GM12873 (cell line): ENCODE data around the gene KRT83.

Experiments used
- TF ChIP-seq, protein P1 (sequence below): IDR thresholded peaks from 2 replicates; pipeline ENCODE4 v1.5.1; 2012; ENCODE audit warnings: low read depth, mild to moderate bottlenecking, moderate library complexity, low read length, control low read depth; ENCODE audit not compliant: insufficient read depth; ENCODE audit errors: missing control alignments

KRT83 gene

DNA sequence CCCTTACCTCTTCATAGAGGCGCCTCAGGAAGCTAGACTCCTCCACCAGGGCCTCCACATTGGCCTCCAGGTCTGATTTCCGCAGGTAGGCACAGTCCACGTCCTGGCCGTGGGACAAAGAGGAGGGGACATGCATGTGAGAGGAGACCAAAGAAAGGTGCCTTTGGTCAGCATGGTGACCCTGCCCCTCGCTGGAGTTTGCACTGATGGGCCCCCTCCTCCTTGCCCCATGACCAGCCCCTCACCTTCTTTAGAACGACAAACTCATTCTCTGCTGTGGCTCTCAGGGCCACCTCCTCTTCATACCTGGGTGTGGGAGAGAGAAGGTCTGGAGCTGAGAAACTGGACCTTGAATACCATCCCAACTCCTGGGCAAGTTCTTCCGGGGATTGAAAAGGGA, 42.9 kb upstream of the KRT83 start:
- TF ChIP-seq, protein P1, sequence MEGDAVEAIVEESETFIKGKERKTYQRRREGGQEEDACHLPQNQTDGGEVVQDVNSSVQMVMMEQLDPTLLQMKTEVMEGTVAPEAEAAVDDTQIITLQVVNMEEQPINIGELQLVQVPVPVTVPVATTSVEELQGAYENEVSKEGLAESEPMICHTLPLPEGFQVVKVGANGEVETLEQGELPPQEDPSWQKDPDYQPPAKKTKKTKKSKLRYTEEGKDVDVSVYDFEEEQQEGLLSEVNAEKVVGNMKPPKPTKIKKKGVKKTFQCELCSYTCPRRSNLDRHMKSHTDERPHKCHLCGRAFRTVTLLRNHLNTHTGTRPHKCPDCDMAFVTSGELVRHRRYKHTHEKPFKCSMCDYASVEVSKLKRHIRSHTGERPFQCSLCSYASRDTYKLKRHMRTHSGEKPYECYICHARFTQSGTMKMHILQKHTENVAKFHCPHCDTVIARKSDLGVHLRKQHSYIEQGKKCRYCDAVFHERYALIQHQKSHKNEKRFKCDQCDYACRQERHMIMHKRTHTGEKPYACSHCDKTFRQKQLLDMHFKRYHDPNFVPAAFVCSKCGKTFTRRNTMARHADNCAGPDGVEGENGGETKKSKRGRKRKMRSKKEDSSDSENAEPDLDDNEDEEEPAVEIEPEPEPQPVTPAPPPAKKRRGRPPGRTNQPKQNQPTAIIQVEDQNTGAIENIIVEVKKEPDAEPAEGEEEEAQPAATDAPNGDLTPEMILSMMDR = no peak

DNA sequence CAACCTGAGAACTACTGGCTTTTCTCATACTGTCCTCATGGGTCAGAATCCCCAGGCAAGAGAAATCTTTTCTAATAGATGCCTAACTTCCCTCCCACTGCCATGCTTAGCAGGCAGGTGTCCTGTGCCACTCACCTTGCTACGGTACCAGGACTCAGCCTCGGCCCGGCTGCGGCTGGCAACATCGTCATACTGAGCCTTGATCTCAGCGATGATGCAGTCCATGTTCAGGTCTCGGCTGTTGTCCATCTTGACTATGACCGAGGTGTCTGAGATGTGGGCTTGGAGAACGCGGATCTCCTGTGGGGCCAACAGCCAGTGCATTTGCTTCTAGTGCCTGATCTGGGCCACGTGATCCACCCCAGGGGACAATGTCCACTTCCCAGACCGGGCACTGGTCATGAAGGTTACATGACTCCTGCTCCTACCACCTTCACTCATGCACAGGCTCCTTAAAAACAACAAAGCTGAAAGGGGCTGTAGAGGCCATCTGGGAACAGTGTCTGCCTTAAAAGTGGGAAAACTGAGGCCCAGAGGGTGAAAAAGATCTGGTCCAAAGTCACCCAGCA, 42.0 kb upstream of the KRT83 start:
- TF ChIP-seq, protein P1 = no peak

DNA sequence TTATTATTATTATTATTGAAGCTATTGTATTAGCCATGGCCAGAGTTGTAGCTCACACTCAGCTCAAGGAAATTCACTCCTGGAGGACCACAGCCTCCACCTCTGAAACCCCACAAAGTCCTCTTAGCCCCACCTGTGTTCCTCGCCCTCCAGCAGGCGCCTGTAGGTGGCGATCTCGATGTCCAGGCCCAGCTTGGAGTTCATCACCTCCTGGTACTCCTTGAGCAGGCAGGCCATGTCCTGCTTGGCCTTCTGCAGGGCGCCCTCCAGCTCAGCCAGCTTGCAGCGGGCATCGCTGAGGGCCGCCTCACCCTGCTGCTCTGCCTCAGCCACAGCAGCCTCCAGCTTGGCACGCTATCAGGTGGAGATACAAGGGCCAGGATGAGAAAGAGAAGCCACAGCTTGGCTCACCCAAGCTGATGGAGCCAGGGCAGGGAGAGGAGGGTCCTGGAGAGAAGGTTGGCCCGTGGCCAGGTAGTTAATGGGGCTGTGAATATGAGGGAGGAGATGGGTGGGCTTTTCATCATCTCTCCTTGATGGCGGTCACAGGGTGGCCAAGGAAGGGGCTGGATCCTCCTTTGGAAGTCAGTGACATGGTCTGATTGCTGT, 41.0 kb upstream of the KRT83 start:
- TF ChIP-seq, protein P1 = peak; percentile 57

DNA sequence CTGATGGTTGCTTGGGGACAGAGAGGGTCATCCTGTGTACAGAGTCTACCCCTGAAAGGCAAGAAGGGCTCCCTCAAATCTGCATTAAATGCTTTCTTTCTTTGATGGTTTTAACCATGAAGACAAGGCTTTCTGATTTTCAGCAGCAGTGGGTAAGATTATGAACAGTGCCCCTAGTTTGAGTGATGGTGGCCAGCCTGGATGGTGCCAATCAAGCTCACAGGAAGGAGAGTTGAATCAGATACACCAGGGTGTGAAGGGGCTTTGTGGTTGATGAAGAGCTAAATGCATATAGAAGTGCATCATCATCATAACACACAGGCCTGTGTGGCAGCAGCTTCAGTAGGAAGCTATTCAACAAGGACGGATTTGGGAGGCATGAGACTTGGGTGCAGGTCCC, 40.4 kb upstream of the KRT83 start:
- TF ChIP-seq, protein P1 = no peak

DNA sequence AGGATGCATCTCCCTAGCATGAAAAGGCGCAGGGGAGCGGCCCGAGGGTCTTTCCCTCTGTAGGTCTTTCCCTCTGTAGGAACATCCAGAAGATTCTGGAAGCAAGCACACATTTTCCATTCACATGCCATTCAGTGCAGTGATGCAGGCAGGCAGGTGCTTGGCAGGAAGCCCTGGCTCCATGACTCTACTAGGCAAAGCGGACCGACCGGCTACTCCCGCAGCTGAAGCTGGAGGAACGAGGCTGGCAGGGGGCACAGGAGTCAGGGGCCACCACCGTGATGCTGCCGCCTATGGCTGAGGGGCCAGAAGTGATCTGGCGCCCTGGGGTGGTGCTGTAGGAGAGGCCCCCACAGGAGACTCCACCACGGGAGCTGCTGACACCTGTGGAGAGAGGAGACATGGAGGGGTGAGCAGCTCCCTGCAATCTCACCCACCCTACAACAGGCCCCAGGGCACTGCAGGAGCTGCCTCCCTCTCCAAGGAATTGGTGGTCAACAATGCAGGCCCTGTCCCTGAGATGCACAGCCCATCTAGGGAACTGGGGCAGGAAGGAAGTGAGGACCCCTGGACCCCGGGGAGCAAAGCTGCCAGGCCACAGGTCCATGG, 39.6 kb upstream of the KRT83 start:
- TF ChIP-seq, protein P1 = no peak

DNA sequence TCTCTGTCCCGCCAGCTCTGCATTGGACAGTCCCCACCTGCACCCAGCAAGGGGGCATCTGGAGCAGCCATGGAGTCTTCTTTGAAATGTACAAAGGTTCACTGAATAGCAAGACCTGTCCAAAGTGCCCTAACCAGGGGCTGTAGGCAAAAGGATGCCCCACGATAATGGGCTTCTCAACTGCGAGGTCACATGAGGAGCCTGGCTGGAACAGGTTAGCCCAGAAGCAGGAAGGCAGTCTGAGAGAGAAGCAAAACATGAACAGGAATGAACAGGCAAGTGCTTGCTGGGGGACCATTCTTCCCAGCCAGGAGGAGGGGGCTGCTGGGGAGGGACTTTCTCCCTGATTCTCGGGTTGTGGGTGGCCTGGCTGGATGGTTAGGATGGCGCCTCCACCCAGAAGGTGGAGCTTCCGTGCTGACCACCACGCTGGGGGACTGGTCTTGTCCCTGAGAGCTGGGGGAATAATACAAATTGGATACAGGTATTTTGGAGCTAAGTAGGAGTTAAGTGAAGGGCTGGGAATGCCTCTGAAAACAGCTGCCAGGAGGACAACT, 39.0 kb upstream of the KRT83 start:
- TF ChIP-seq, protein P1 = no peak

DNA sequence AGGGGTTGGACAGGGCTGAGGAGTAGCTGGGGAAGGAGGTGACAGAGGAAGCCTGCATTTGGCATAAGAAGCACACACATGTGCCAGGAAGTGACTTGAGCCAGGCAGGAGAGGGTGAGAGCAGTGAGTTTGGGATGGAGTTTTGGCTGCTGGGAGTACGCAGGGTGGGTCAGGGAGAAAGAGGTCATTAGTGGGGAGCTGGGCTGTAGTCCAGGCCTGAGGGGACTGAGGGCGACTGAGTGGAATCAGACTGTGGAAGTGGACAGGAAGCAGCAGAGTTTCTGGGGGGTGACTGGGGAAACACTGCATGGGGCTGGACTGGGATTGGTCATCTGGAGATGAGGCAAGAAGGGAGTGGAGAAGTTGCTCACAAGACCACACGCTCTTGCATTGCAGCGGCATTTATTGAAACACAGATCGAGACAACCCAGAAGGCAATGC, 38.4 kb upstream of the KRT83 start:
- TF ChIP-seq, protein P1 = no peak
